ENCODE results near the gene PTGES3.
"Not testable (repeated sequence)": the region's sequence is repeated elsewhere in the genome, so short reads cannot be mapped to it uniquely, and the experiment has no call there.

PTGES3 gene

DNA sequence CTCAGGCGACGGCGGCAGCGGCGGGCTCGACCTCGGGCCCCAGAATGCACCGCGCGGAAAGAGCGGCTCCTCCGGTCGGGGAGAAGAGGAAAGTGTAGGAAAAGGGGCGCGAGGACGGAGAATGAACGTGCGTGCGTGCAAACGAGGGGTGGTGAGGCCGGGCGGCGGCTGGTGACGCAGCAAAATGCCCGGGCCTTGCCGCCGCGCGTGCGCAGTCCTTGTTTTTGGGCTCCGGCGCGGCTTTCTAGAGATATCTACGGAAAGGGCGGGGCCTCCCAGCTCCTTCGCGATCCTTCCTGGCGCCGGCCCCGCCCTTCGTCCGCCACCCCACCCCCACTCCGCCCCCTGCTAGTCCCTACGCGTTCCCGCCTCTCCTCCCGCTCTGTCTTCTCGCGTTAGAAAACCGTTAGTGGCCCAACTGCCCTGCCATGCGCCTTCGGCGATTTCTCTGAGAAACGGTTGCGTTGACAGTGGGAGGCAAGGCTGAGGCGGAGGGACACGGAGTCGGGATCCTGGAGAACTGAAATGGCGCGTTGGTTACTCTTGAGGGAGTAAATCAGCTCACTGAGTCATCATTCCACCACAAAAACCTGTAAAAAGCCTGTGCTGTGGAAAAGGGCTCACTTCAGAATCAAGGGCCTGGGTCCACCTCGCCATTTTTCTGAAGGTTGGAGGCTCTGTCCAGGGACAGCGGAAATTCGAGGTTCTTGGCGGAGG lies at the start of gene PTGES3:
PTGES3 (minus strand) TSS at position 156 of the 717 bp plus-strand sequence. CDS start 285 bp downstream, outside the sequence.
- DNase-seq (ENCODE audit: low read depth): peak; percentile 97

DNA sequence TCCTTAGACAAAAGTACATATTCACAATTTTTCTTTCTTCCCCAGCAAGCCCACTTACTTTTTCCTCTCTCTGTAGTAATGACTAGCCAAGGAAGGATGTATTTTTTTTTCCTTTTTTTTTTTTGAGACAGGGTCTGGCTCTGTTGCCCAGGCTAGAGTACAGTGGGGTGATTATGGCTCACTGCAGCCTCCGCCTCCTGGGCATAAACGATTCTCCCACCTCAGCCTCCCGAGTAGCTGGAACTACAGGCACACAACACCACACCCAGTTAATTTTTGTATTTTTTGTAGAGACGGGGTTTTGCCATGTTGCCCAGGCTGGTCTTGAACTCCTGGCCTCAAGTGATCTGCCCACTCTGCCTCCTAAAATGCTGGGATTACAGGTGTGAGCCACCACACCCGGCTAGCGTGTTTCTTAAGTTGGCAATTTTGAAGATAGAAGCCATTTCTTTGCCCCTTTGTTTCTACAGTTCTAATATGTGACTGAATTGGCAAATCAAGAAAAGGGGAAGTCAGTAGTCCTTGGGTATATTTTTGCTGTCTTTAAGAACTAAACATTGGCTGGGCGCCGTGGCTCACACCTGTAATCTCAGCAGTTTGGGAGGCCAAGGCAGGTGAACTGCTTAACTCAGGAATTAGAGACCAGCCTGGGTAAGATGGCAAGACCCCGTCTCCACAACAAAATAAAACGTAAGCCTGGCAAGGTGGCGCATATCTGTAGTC lies 40.2 kb upstream of the PTGES3 start:
- no peak for DNase-seq (ENCODE audit: low read depth)

DNA sequence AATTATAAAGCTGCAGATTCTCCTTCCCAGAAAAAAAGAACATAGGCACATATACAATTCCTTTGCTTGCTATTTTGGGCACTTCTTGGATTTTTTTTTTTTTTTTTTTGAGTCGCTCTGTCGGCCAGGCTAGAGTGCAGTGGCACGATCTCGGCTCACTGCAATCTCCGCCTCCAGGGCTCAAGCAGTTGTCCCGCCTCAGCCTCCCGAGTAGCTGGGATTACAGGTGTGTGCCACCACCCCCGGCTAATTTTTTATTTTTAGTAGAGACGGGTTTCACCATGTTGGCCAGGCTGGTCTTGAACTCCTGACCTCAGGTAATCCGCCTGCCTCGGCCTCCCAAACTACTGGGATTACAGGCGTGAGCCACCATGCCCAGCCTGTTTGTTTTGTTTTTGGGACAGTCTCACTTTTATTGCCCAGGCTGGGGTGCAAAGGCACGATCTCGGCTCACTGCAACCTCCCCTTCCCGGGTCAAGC lies 38.2 kb upstream of the PTGES3 start:
- DNase-seq (ENCODE audit: low read depth): not testable (repeated sequence)

DNA sequence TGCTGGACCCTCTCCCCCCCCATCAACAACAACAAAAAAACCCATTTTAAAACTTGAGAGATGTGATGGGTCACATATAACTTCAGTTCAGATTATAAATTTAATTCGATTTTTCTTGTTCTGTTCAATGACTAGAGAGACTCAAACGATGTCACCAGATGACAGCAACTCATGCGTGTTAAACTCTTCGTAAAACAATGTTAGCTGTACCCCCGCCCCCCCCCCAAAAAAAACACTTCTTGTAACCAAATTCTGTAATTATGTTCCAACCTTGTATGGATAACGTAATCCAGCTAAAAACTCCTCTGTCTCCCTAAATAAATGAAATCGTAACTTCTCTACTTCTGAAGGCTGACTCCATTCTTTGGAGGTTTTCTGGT lies 37.6 kb upstream of the PTGES3 start:
- DNase-seq (ENCODE audit: low read depth): no peak

DNA sequence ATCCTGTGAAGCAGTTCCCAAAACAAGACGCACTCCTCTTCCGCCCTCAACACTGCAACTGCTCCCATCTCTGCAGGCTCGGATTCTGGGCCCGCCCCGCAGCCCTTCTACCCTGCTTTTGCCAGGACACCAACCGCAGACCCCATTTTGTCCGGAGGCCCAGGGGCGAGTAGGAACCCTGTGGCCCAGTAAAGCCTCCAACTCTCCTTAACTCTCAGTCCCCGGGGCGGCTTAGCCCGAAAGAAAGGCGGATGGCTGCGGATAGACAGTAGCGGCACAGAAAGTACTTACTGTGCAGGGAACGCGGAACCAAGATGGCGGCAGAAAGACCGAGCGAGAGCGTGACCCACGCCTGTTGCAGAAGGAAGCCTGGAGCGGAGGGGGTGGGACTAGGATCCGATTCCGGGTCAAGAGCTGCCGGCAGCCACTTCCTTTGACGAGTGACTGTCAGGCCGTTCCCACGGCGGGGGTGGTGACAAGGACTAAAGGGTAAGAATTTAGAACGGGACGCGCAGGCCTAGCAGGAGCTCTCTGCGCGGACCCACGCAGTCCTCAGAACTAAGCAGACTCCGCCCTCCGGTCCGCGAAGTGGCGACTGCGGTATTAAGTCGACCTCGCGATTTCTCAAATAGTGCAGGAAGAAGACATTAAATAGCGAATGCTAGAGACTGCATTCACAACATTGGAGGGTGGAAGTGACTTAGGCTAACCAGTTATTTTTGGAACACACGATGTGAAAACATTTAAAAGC lies 37.1 kb upstream of the PTGES3 start, which contains the start of gene NACA:
NACA (minus strand) TSS at position 328 of the 751 bp plus-strand sequence. CDS start 778 bp downstream, outside the sequence.
- DNase-seq (ENCODE audit: low read depth): peak; percentile 98

- no peak for DNase-seq (ENCODE audit: low read depth)
Measured at GRCh38 chr12:56724701-56724971, 36.6 kb upstream of the PTGES3 start.

DNA sequence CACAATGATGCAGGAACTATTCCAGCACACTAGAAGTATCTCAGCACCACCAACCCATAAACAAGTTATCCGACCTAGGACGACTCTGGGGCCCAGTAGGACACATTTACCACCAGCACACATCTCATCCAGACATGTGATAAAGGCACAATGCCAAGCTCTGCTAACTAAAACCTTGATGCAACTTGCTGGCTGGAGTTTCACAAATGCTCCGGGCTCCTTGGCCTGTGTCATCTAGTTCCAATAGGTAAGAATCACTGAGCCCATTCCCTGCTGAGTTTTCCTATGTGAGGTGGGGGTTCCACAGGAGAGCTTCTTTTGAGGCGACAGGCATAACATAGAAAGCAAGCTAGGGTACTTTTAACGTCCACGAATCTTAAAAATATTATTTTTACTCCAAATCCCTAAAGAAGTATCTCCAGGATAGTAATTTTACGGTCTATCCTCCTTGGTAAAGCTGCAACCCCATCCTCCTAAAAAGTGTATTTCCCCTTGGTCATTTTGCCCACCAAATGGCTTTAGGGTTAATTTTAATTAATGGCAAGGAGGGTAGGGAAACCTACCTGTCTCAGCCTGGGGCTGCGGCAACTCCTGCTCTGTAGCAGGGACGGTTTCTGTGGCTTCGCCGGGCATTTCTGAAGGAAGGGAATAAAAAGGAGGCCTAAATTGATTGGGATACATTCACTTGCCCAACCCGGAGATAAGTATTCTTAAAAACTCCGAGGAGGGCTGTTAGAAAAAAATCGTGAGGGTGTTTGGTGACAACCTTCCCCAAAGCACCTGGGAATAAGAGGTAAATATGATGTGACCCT lies 36.0 kb upstream of the PTGES3 start:
- DNase-seq (ENCODE audit: low read depth): no peak

GRCh38 chr12:56723352-56723751 lies 35.3 kb upstream of the PTGES3 start:
- DNase-seq (ENCODE audit: low read depth): no peak

GRCh38 chr12:56722832-56723231 lies 34.7 kb upstream of the PTGES3 start:
- no peak for DNase-seq (ENCODE audit: low read depth)

GRCh38 chr12:56721721-56722120 lies 33.6 kb upstream of the PTGES3 start:
- no peak for DNase-seq (ENCODE audit: low read depth)

- no peak for DNase-seq (ENCODE audit: low read depth)
Measured at GRCh38 chr12:56721216-56721615, 33.1 kb upstream of the PTGES3 start.

DNA sequence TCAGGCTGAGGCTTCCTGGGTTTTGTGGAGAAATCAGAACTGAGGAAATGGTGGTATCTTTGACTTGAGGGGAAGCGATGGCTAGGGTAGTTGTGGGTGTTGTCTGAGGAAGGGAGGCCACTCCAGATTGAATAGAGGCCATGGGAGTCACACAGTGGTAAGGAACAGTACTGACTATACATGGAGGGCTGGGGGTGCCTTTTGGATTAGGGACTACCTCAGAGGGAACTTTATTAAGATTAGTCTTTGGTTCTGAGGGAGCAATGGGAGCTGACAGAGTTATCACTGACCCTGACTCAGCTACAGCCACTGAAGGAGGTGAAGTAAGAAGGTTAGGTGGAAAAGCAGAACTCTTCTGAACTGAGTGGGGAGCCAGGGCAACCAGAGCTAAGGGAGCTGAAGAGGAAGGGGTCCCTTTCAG lies 32.7 kb upstream of the PTGES3 start:
- DNase-seq (ENCODE audit: low read depth): no peak

DNA sequence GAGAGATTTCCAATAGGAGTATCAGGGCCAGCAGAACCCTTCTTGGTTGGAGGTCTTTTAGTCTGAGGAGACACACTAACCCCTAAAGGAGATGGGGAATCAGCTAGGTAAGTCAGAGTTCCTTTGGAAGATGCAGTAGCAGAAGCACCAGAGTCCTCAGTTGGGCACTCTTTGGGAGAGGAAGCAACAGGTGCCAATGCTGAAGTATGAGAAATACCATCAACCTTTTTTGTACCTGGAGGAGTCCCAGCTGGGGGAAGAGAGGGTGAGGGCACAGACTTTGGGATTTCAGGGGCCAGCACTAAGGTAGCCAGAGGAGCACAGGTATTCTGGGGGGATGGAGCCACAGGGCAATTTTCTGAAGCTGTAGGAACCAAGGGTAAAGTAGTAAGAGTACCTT lies 31.0 kb upstream of the PTGES3 start:
- no peak for DNase-seq (ENCODE audit: low read depth)

GRCh38 chr12:56718636-56719035 lies 30.6 kb upstream of the PTGES3 start:
- DNase-seq (ENCODE audit: low read depth): no peak

DNA sequence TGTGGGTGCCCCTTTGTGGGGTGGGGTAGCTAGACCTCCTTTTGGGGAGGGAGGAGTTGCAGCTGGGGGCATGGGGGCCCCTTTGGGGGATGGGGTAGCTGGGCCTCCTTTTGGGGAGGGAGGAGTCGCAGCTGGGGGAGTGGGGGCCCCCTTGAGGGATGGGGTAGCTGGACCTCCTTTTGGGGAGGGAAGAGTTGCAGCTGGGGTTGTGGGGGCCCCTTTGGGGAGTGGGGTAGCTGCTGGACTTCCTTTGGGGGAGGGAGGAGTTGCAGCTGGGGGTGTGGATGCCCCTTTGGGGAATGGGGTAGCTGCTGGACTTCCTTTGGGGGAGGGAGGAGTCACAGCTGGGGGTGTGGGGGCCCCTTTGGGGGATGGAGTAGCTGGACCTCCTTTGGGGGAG lies 30.1 kb upstream of the PTGES3 start:
- no peak for DNase-seq (ENCODE audit: low read depth)

DNA sequence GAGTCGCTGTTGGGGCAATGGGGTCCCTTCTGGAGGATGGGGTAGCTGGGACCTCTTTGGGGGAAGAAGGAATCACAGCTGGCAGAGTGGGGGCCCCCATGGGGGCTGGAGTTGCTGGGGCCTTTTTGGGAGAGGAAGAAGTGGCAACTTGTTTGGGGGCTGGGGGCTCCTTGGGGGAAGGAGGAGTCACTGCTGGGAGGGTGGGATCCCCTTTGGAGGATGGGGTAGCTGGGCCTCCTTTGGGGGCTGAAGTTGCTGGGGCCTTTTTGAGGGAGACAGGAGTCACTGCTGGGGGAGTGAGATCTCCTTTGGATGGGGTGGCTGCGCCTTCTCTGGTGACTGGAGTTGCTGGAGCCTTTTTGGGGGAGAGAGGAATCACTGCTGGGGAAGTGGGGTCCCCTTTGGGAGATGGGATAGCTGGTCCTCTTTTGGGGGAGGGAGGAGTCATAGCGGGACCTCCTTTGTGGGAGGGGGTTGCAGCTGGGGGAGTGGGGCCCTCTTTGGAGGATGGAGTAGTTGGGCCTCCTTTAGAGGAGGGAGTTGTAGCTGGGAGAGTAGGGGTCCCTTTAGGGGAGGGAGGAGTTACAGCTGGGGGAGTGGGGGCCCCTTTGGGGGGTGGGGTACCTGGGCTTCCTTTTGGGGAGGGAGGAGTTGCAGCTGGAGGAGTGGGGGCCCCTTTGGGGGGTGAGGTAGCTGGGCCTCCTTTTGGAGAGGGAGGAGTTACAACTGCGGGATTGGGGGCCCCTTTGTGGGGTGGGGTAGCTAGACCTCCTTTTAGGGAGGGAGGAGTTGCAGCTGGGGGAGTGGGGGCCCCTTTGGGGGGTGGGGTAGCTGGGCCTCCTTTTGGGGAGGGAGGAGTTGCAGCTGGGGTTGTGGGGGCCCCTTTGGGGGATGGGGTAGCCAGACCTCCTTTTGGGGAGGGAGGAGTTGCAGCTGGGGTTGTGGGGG lies 29.1 kb upstream of the PTGES3 start:
- DNase-seq (ENCODE audit: low read depth): no peak

- no peak for DNase-seq (ENCODE audit: low read depth)
Measured at GRCh38 chr12:56716458-56716857, 28.4 kb upstream of the PTGES3 start.

- DNase-seq (ENCODE audit: low read depth): no peak
Measured at GRCh38 chr12:56715798-56716197, 27.7 kb upstream of the PTGES3 start.

- DNase-seq (ENCODE audit: low read depth): no peak
Measured at GRCh38 chr12:56714431-56714929, 26.4 kb upstream of the PTGES3 start.

DNA sequence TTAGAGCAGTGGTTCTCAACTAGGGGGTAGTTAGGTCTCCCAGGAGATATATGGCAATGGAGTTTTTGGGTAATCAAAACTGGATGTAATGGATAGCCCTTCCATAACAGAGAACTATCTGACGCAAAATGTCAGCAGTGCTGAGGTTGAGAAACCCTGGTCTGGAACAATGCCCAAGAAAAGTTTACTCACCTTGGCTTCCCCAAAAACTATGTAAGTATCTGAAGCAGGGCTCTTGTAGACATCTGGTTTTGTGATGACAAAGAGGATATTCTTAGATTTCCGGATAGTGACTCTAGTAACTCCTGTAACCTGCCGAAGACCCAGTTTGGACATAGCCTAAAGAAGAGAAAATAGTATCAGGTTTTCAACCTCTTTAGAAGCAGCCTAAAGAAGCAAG lies 25.3 kb upstream of the PTGES3 start:
- DNase-seq (ENCODE audit: low read depth): no peak

Data from activated T-cell treated with anti-CD3 and anti-CD28 coated beads for 24 hours (primary cell).